Ishikawa (cell line): Measurements from ENCODE around the gene FAM177A1.

Experiments used
- CEBPB ChIP-seq: IDR thresholded peaks from 2 replicates; pipeline ENCODE4 v1.6.1; 2012
- CREB1 ChIP-seq: IDR thresholded peaks from 2 replicates; pipeline ENCODE4 v1.6.1; 2012; ENCODE audit warnings: low read depth
- EGR1 ChIP-seq: IDR thresholded peaks from 2 replicates; pipeline ENCODE4 v1.6.1; 2012
- EP300 ChIP-seq: IDR thresholded peaks from 2 replicates; pipeline ENCODE4 v1.6.1; 2012; ENCODE audit warnings: borderline replicate concordance
- FOXM1 ChIP-seq: IDR thresholded peaks from 2 replicates; pipeline ENCODE4 v1.6.1; 2012; ENCODE audit warnings: low read depth, borderline replicate concordance
- MAX ChIP-seq: IDR thresholded peaks from 2 replicates; pipeline ENCODE4 v1.6.1; 2012
- NFIC ChIP-seq: IDR thresholded peaks from 2 replicates; pipeline ENCODE4 v1.6.1; 2012
- RAD21 ChIP-seq: IDR thresholded peaks from 2 replicates; pipeline ENCODE4 v1.6.1; 2012; ENCODE audit warnings: low read depth
- REST ChIP-seq: IDR thresholded peaks from 2 replicates; pipeline ENCODE4 v1.6.1; 2012; ENCODE audit warnings: low read depth, mild to moderate bottlenecking
- TAF1 ChIP-seq: IDR thresholded peaks from 2 replicates; pipeline ENCODE4 v1.6.1; 2012; ENCODE audit warnings: low read depth, mild to moderate bottlenecking
- TCF12 ChIP-seq: IDR thresholded peaks from 2 replicates; pipeline ENCODE4 v1.6.1; 2012; ENCODE audit warnings: low read depth
- TEAD4 ChIP-seq: IDR thresholded peaks from 2 replicates; pipeline ENCODE4 v1.6.1; 2012
- USF1 ChIP-seq: IDR thresholded peaks from 2 replicates; pipeline ENCODE4 v1.6.1; 2012
- YY1 ChIP-seq: IDR thresholded peaks from 2 replicates; pipeline ENCODE4 v1.6.1; 2012; ENCODE audit warnings: low read depth
- ZBTB7A ChIP-seq: IDR thresholded peaks from 2 replicates; pipeline ENCODE4 v1.6.1; 2012; ENCODE audit warnings: low read depth

The FAM177A1 gene

GRCh38 chr14:35088514-35088913 lies 42.4 kb downstream of the FAM177A1 start:
- TF ChIP-seq REST: no peak
- no peak for TF ChIP-seq ZBTB7A
- no peak for TF ChIP-seq MAX
- no peak for TF ChIP-seq USF1
- TF ChIP-seq CEBPB: no peak
- TF ChIP-seq TCF12: no peak

- TF ChIP-seq EGR1 (no peak), USF1 (no peak), REST (no peak), CREB1 (no peak), NFIC (no peak), MAX (no peak), EP300 (no peak), TCF12 (no peak), CEBPB (no peak), TAF1 (no peak), ZBTB7A (no peak), RAD21 (no peak), YY1 (no peak), FOXM1 (no peak), TEAD4 (no peak)
Observed at GRCh38 chr14:35107866-35108265, 61.8 kb downstream of the FAM177A1 start.

- TF ChIP-seq FOXM1 (no peak), CEBPB (no peak), EP300 (no peak), TEAD4 (no peak)
Observed at GRCh38 chr14:35112641-35113040, 66.6 kb downstream of the FAM177A1 start.

- TF ChIP-seq EGR1: no peak
Observed at GRCh38 chr14:35113308-35113950, 67.4 kb downstream of the FAM177A1 start.

- TF ChIP-seq ZBTB7A: no peak
Observed at GRCh38 chr14:35114036-35114435, 68.0 kb downstream of the FAM177A1 start.

GRCh38 chr14:35116242-35116641 lies 70.2 kb downstream of the FAM177A1 start:
- TF ChIP-seq RAD21: no peak
- TF ChIP-seq TAF1: no peak
- TF ChIP-seq TEAD4: no peak
- no peak for TF ChIP-seq USF1
- no peak for TF ChIP-seq ZBTB7A
- no peak for TF ChIP-seq TCF12
- TF ChIP-seq CEBPB: no peak

- TF ChIP-seq CREB1 (no peak), FOXM1 (no peak), EGR1 (no peak), TCF12 (no peak), CEBPB (no peak), MAX (no peak), YY1 (no peak), EP300 (no peak), REST (no peak)
Observed at GRCh38 chr14:35117112-35117511, 71.0 kb downstream of the FAM177A1 start.
